Activated CD4-positive, alpha-beta T cell treated with anti-CD3 and anti-CD28 coated beads for 1 hour (primary cell): ENCODE measurements around the gene SLC35D3.
"Not testable (repeated sequence)": the region's sequence is repeated elsewhere in the genome, so short reads cannot be mapped to it uniquely, and the experiment has no call there.

Source experiments
- DNase-seq: peaks from one replicate; pipeline ENCODE4 v3.0.0-alpha.2; 2020

The SLC35D3 gene

DNA sequence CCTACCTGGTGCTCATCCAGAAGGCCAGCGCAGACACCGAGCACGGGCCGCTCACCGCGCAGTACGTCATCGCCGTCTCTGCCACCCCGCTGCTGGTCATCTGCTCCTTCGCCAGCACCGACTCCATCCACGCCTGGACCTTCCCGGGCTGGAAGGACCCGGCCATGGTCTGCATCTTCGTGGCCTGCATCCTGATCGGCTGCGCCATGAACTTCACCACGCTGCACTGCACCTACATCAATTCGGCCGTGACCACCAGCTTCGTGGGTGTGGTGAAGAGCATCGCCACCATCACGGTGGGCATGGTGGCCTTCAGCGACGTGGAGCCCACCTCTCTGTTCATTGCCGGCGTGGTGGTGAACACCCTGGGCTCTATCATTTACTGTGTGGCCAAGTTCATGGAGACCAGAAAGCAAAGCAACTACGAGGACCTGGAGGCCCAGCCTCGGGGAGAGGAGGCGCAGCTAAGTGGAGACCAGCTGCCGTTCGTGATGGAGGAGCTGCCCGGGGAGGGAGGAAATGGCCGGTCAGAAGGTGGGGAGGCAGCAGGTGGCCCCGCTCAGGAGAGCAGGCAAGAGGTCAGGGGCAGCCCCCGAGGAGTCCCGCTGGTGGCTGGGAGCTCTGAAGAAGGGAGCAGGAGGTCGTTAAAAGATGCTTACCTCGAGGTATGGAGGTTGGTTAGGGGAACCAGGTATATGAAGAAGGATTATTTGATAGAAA, 2.0 kb downstream of the SLC35D3 start:
- no peak for DNase-seq

GRCh38 chr6:136926383-136926782, 4.3 kb downstream of the SLC35D3 start:
- DNase-seq, result no peak

DNA sequence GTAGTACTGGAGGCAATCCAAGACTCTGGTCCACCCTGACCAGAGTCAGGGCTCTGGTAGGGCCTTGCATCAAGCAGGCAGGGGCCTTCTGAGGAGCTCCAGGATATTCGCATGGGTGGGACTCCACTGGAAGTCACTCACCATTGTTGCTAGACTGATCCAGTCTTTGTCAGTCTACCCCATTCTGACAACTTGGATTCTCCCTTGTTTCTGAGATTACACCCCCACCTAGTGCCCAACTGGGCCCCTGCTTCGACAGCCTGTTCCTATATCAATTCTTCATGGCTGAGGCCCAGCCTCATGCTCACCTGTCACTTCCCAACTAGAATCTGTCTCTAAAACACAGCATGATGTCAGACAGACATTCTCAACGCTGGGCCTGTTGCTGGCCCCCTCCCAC, 5.2 kb downstream of the SLC35D3 start:
- DNase-seq, result no peak

GRCh38 chr6:136930528-136930927, 8.4 kb downstream of the SLC35D3 start:
- DNase-seq, result no peak

- DNase-seq, result no peak
Measured at GRCh38 chr6:136932599-136932998, 10.5 kb downstream of the SLC35D3 start.

GRCh38 chr6:136945072-136945471, 23.0 kb downstream of the SLC35D3 start:
- no peak for DNase-seq

DNA sequence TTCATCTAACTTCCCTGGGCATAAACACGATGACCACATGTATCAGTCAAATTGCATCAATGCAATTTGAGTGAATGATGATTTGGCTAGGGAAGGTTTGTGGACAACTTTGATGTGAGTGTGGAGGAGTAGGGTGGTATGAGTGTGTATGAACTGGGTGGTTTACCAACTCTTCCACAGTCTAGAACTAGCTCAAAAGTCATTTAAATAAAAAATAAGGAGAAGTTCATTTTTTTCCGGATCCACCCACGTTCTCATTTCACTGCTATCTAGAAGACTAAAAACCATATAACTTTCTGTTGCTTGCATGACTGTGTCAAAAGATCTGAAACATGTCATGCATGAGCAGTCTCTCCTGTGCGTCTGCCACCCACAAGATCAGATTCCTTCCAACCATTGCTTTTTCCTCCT, 23.6 kb downstream of the SLC35D3 start:
- DNase-seq, result no peak

GRCh38 chr6:136947037-136947436, 24.9 kb downstream of the SLC35D3 start:
- DNase-seq, result no peak

DNA sequence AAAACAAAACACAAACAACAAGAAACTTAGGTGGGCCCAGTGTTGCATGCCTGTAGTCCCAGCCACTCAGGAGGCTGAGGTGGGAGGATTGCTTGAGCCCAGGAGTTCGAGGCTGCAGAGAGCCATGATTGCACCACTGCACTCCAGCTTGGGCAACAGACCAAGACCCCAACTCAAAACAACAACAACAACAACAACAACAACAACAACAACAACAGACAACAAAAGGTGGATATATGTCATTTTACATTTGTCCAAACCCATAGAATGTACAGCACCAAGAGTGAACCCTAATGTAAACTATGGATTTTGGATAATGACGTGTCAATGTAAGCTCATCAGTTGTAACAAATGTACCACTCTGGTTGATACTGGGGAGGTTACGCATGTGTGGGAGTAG, 27.9 kb downstream of the SLC35D3 start:
- not testable (repeated sequence) for DNase-seq

- no peak for DNase-seq
Measured at GRCh38 chr6:136950436-136951126, 28.5 kb downstream of the SLC35D3 start.

DNA sequence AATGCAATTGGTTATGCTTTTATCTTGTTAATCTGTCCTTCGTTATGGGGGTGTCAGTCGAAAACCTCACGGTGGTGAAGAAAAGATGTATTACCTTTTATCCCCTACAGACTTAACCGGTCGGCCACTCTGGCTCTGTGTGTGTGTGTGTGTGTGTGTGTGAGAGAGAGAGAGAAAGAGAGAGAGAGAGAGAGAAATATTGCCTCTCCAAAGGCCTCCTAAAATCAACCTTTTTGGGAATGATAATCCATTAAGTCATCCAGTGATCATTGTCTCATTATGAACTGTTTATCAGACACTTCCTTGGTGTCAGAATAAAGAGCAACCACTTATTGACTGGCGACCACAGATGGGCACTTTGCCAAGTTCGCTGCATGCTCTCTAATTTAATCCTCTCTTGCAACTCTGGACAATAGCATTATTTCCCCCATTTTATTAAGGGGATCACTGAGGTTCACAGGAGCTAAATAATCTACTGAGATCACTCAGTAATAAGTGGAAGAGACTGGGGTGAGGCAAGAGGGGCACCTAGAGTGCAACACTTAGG, 30.7 kb downstream of the SLC35D3 start:
- no peak for DNase-seq

DNA sequence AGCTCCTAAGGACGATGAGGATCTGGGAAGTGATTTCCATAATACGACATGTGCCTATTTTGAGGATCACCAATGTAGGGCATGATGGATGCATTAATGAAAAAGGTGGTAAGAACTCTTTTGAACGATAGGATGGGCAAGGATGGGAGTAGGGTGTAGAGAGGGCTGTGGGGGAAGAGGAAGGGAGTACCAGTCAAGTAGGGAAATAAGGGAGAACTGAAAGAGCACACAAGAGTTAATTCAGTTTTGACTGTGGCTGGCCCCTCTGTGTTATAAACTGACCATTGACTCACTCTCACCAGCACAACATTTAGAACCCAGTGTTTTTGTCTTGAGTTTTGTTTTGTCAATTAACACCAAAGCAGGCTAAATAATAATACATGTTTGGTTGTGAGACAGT, 33.0 kb downstream of the SLC35D3 start:
- DNase-seq, result no peak

- no peak for DNase-seq
Measured at GRCh38 chr6:136956590-136957544, 34.8 kb downstream of the SLC35D3 start.

DNA sequence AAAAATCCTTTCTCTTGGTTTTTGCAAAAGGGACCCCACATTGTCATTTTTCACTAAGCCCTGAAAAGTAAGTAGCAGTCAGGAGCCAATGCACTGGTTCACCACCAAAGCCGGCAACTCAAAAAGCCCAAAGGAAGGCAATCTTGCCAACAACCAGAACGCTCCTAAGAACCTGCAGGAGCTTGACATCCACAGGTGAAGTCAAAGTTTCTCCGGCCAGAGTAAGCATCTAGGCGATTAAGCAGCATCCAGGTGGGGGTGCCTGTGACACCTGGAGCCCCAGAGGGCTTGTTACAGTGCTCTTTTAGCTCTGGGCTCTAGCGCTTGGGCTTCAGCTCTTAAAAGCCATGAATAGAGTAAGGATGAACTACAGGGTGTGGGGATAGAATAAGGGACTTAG, 36.1 kb downstream of the SLC35D3 start:
- DNase-seq, result no peak

GRCh38 chr6:136959471-136959891, 37.4 kb downstream of the SLC35D3 start:
- DNase-seq, result no peak

GRCh38 chr6:136959935-136960334, 37.8 kb downstream of the SLC35D3 start:
- DNase-seq, result not testable (repeated sequence)

GRCh38 chr6:136960781-136961180, 38.7 kb downstream of the SLC35D3 start:
- no peak for DNase-seq

DNA sequence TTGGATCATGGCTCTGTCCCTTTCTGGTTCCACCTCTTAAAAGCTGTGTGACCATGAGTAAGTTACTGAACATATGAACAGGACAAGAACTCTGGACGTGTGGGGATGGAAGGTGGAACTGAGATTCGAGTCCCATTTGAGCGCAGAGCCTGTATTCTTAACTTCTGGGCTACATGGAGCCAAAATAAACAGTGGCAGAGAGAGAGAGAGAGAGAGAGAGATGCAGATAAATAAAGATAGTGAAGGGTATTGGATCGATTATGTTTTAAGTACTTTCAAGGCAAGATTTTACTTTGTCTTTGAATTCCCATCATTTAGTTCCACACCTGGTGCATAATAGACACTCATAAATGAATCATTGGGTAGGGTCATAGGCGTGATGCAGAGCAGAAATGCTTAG, 39.7 kb downstream of the SLC35D3 start:
- DNase-seq, result no peak

- DNase-seq, result no peak
Measured at GRCh38 chr6:136962661-136963060, 40.6 kb downstream of the SLC35D3 start.

DNA sequence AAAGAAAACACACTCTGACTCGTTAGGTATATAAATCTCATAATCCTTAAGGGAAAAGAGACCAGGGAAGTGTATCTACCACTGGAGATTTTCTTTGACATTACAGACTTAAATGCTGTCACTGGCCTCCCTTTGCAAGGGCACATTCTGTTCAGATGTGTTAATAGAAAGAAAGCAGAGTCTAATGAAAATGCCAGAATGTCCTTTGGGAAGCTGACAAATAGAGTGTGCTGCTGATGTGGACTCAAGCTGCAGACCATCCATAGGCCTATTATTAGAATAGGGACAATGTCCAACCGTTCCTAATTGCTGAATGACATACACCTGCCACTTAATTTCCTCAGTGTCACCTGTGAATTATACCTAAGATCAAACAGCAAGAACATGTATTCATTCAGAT, 41.2 kb downstream of the SLC35D3 start:
- no peak for DNase-seq

GRCh38 chr6:136964398-136964797, 42.3 kb downstream of the SLC35D3 start:
- no peak for DNase-seq

GRCh38 chr6:136967876-136968752, 46.0 kb downstream of the SLC35D3 start:
- DNase-seq, result peak; percentile 26
